ENCODE measurements around the gene MSN.
"Not testable (repeated sequence)": the region's sequence is repeated elsewhere in the genome, so short reads cannot be mapped to it uniquely, and the experiment has no call there.

The MSN gene

DNA sequence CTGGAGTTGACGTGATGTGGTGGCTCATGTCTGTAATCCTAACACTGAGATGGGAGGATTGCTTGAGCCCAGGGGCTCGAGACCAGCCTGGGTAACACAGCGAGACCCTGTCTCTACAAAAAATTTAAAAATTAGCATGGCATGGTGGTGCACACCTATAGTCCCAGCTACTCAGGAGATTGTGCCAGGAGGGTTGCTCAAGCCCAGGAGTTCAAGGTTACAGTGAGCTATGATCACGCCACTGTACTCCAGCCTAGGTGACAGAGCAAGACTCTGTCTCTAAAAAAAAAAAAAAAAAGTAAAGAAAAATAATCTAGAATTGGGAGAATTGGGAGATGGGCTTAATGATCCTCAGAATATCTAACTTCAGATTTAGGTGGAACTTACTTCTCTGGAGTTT is 51.1 kb downstream of the MSN start:
- DNase-seq (ENCODE audit: low read depth in 3 of 3) = no peak

DNA sequence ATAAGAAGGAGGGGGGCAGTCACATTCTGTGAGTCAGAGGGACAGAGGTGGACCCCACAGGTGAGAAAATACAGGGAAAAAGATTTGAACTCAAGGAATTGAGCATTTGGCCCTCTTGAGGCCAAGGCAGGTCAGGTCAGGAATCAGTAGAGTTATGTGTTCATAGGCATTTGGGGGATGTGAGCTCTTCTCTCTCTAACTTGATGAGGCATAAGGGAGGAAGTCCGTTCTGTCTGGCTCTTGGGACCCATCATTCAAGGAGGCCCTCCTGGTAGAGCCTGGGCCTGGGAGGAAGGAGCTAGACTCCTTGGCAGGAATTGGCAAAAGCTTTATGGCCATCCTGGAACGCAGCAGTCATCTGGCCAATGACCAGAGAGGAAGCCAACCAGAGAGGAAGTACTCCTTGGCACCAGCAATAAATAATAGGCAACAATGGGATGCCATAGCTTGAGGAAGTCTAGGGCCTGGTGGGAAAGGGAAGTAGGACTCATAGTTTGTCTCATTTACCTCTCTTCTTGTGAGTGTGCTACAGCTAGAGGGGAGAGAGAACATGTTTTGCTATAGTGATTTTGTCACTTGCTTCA is 53.0 kb downstream of the MSN start:
- no peak for DNase-seq (ENCODE audit: low read depth in 3 of 3)

DNA sequence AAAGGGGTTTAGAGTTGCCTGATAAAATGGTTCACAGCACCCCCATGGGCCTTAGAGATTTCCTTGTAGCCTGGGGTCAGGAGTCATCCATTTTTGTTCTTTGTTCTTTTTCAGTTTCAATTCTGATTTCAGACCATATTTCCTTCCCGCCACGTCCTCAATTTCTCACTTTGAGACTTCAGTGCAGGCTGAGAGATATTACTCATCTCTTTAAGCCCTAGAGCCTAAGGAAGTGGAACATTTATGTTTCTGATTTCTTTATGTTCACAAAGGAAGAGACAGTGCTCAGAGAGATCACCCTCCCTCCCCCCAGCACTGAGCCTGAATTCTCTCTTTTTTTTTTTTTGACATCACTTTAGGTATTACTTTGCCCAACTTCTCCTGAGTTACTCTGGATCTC is 56.3 kb downstream of the MSN start:
- peak in 1 of 3 experiments; percentile 7 for DNase-seq (ENCODE audit: low read depth in 3 of 3)

DNA sequence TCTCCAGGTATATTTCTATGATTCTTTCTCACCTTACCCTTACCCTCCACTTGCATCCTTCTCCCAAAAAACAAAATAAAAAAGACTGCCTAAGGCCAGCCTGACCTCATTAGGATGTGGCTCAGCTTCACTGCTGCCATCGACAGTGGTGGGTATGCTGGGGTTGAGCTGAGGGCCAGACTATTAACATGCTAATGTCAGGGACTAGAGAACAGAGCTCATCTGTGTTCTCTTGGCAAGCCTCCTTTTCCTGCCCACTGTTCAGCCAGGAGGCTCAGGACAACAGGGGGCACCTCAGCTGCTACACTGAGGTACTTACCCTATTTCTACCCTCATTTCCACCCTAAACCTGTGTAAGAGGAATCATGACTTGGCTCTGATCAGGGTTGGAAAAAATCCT is 59.3 kb downstream of the MSN start:
- DNase-seq (ENCODE audit: low read depth in 3 of 3) = no peak

DNA sequence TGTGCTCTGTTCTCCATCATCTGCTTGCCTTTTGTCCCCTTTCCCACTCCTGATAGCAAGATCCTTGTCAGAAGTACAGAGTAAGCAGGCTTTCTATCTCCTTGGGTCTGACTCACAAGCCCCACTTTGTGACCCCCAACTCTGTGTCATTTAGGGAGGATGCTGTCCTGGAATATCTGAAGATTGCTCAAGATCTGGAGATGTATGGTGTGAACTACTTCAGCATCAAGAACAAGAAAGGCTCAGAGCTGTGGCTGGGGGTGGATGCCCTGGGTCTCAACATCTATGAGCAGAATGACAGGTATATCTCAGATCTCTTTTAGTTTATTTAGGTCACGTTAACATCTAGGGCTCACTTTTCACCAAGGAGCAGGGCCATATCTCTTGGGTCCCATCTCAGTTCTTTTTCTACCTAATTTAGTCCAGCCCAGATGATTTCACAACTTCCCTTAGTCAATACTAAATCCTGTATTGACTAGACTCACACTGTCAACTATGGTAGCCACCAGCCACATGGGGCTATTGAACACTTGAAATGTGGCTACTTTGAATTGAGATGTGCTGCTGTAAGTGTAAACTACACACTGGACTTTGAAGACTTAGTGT is 64.3 kb downstream of the MSN start:
- no peak for DNase-seq (ENCODE audit: low read depth in 3 of 3)

DNA sequence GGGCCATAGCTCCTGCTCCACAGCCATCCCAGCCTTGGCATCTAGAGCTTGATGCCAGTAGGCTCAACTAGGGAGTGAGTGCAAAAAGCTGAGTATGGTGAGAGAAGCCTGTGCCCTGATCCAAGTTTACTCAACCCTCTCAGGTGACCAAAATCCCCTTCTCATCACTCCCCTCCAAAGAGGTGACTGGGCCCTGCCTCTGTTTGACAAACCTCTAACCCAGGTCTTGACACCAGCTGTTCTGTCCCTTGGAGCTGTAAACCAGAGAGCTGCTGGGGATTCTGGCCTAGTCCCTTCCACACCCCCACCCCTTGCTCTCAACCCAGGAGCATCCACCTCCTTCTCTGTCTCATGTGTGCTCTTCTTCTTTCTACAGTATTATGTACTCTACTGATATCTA is 73.5 kb downstream of the MSN start:
- DNase-seq (ENCODE audit: low read depth in 3 of 3) = no peak

DNA sequence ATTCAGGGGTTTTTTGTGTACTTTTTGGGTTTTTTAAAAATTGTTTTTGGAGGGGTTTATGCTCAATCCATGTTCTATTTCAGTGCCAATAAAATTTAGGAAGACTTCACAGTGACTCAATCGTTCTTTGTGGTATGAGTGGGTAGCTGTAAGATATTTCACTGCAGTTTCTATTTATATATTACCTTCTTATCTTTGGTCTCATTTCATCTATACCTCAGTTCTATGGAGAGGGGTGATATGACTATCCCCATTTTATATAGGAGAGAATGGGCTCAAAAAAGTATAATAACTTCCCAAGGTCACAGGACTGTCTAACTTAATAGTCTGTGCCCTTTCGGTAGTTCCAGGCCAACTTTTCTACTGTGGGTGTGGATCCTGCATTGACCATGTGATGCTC is 74.4 kb downstream of the MSN start:
- DNase-seq (ENCODE audit: low read depth in 3 of 3) = no peak

DNA sequence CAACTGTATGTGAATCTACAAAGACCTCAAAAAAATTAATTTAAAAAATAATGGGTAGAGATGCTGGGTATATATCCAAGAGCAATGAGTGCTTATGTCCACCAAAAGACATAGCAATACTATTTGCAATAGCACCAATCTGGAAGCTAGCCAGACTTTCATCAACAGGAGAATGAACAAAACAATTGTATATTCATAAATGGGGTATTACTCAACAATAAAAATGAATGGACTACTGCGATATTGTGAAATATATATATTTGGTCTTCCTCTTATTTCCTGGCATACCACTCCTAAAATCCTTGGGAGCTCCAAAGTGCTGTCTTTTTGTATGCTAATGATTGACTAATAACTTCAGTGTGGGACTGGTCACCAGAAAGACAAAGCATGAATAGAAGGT is 77.5 kb downstream of the MSN start:
- no peak for DNase-seq (ENCODE audit: low read depth in 3 of 3)

DNA sequence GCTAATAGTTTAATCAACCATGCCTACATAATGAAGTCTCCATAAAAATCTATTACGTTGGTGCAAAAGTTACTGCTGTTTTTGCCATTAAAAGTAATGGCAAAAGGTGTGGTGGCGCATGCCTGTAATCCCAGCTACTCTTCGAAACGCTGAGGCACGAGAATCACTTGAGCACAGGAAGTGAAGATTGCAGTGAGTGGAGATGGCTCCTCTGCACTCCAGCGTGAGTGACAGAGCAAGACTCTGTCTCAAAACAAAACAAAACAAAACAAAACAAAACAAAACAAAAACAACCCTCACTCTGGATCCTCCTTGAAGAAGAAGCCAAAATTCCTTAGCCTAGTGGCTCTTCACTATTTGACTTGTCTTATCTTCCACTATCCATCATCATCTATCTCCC is 78.0 kb downstream of the MSN start:
- no peak for DNase-seq (ENCODE audit: low read depth in 3 of 3)

DNA sequence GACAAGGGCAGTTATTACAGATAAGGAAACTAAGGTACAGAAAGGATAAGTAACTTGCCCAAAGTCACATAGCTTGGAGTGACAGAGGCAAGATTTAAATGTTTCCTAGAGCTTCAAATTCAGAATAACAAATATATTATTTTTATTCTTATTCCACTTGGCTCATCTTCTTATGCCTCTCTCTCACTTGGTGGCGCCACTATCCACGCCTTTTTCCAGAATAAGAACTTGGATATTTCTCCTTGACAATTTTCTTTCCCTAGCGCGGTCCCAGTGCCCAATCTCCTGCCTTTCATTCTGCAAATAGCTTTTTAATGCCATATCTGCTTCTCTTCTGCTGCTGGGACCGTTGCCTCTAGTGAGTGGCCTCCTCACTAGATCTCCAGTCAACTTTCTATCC is 78.5 kb downstream of the MSN start:
- DNase-seq (ENCODE audit: low read depth in 3 of 3) = no peak

DNA sequence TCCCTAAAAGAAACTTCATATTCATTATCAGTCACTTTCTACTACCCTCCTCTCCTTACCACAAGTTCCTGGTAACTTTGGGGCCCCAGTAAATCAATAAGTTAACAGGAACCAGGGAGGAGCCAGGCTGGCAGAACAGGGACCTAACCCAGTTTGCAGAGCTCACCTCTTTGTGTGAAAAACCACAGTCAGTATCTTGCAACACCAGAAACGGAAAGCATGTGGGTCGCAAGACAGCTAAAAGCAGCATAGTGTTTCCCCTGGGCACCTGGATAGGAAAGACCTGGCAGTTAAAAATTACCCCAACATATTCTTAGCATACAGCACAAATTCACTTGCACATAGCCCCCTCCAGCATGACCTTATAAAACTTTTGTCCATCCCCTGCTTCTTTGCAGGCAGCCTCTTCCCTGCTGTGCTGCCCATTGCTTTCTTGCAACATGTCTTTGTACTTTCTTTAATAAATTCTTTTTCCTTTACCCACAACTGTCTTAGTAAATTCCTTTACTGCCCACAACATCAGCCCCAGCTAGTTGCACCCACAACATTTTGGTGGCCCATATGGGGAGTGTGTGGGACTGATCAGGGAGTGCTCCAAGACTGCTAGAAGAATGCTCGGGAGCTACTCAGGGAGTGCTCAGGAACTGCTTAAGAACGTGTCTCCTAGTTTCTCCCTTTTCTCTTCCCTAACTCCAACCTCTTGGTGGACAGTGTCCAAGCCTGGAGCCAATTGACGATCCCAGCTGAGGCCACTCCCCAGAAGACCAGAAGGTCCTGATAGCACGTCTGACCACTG is 83.4 kb downstream of the MSN start:
- DNase-seq (ENCODE audit: low read depth in 3 of 3) = peak in 1 of 3 experiments; percentile 1

DNA sequence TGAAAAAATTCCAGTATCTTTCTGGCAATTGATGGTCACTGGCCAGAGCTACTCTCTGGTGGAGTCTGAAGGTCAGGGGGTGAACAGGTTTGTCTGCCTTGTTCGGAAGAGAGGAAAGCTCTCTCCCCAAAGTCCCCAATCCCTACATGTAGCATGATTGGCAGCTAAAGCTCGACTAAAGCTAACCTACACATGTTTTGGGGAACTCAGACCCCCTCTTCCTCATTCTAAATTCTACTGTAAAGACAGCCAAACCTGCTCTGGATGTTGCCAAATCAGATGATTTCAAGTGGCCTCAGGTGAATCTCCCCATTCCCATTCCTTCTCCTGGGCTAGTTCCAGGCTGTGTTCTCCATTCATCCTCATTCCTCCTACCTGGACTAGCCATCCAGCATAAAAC is 84.1 kb downstream of the MSN start:
- no peak for DNase-seq (ENCODE audit: low read depth in 3 of 3)

DNA sequence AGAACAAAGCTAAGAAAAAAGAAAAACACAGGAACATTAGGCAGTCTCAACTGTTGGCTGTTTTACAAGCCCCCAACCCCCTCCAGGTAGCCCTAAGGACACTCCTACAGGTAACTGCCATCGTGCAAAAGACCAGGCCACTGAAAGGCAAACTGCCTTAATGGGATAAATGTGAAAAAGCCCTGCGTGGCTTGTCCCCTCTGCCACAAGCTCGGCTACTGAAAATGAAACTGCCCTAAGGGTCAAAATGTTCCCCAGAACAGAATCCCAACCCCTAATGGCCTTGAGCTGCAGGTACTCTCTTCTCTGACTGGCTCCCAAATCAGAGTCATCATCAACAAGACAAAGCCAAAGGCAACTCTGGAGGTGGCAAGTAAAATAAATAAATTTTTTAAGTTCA is 84.8 kb downstream of the MSN start:
- no peak for DNase-seq (ENCODE audit: low read depth in 3 of 3)

DNA sequence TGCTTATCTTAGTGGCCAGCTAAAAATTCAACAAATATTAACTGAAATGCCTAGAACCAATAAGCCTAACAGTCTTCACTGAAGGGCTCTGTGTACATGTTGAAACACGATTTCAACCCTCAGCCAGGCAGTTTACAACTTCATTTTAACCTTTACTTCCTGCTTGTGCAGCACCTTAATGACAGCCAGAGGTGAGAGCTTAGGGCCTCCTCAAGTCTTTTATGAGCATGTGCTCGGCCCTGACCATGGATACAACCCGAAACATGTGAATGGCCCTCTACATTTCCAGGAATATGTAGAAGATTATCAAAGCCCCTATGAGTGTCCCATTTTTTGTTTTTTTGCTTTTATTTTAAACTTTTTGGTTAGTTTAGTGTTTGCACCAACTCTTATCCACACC is 88.3 kb downstream of the MSN start:
- no peak for DNase-seq (ENCODE audit: low read depth in 3 of 3)

DNA sequence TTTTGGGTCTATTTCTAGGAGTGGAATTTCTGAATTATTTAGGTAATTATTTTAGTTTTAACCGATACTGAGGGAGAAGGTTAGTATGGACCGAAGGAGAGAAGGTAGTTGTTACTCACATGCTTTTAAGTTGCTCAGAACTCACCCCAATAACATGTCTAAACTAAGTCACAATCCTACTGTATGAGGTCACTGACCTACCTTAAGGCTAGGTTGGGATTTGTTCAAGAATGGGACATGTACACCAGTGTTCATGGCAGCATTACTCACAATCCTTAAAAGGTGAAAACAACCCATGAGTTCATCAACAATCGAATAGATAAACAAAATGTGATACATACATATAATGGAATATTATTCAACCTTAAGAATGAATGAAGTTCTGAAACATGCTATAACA is 90.5 kb downstream of the MSN start:
- DNase-seq (ENCODE audit: low read depth in 3 of 3) = no peak

DNA sequence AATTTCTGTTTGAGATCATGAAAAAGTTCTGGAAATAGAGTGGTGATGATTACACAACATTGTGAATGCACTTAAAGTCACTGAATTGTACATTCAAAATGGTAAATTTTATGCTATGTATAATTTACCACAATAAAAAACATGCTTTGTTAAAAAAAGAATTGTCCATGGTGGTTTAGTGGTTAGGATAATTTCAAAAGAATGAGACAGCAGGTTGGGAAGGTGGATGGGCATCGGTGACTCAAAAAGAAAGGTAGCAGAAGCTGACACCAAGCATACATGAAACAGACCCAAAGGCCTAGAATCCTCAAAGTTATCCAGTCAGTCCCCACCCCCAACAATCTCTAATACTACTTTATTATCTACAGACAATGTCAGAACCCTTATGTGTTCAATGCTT is 91.1 kb downstream of the MSN start:
- DNase-seq (ENCODE audit: low read depth in 3 of 3) = no peak

DNA sequence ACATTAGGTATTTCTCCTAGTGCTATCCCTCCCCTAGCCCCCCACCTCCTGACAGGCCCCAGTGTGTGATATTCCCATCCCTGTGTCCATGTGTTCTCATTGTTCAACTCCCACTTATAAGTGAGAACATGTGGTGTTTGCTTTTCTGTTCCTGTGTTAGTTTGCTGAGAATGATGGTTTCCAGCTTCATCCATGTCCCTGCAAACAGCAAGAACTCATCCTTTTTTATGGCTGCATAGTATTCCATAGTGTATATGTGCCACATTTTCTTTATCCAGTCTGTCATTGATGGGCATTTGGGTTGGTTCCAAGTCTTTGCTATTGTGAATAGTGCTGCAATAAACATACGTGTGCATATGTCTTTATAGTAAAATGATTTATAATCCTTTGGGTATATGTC is 92.1 kb downstream of the MSN start:
- not testable (repeated sequence) for DNase-seq (ENCODE audit: low read depth in 3 of 3)

DNA sequence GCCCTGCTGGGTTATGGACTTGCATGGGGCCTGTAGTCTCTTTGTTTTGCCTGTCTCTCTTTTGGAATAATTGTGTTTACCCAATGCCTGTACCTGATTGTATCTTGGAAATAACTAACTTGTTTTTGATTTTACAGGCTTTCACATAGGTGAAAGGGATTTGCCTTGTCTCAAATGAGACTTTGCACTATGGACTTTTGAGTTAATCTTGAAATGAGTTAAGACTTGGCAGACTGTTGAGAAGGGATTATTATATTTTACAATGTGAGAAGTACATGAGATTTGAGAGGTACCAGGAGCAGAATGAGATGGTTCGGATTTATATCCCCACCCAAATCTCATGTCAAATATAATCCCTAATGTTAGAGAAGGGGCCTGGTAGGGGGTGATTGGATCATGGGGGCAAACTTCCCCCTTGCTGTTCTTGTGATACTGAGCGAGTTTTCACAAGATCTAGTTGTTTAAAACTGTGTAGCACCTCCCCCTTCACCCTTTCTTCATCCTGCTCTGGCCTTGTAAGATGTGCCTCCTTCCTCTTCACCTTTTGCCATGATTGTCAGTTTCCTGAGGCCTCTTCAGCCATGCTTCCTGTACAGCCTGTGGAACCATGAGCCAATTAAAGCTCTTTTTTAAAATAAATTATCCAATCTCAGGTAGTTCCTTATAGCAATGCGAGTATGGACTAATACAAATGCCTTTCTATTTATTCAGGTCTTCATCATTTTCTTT is 102.3 kb downstream of the MSN start:
- DNase-seq (ENCODE audit: low read depth in 3 of 3) = no peak

DNA sequence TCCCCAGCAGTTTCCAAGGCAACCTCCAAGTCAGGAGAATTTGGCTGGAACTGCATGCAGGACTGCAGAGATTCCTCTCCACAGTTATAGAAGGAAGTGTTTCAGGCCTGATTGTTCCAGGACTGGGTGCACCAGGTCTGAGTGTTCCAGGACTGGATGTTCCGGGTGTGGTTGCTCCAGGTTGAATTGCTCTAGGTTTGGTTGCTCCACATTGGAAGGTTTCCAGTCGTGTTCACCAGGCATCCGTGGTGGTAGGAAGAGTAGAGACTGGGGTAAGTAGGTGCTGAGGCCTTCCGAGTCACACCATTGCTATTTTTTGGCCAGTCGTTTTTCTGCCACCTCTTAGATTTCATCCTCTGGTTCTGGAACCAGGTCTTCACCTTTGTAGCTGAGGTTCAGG is 105.4 kb downstream of the MSN start:
- DNase-seq (ENCODE audit: low read depth in 3 of 3) = no peak

DNA sequence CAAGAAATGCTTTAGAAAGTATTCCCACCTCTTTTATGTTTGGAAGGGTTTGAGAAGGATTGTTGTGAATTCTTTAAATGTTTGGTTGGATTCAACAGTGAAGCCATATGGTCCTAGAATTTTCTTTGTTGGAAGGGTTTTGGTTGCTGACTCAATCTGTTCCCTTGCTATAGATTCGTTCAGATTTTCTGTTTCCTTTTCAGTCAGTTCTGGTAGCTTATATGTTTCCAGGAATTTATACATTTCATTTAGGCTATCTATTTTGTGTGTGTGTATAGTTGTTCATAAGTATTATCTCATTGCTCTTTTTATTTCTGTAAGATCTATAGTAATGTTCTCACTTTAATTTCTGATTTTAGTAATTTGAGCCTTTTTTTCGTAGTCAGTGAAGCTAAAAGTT is 114.4 kb downstream of the MSN start:
- no peak for DNase-seq (ENCODE audit: low read depth in 3 of 3)

DNA sequence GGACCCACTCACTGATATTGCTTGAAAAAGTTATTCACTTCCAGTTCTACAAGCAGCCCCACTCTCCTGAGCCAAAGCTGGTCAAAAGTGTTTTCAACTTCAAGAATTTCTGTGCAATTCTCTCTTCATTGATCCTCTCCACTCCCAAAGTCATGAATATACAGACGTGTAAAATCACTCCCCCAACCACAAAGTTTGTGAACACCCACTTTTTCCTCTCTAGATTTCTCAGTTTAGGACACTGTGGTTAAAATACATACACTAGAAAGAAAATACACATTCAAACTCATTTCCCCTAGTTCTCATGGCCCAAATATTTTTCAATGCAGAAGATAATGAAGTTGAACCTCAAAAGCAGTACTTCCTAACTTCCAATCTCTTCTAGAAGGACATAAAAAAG is 116.3 kb downstream of the MSN start:
- no peak for DNase-seq (ENCODE audit: low read depth in 3 of 3)

All from stimulated activated CD4-positive, alpha-beta T cell treated with anti-CD3 and anti-CD28 coated beads, TNF-alpha, amount 100 ng/mL, for 4 hours (primary cell).